ENCODE data around the gene GAS7.
A peak's percentile ranks its signal among the peaks of the same experiment; 100 is the strongest.
"Not testable (repeated sequence)": the region's sequence is repeated elsewhere in the genome, so short reads cannot be mapped to it uniquely, and the experiment has no call there.

GAS7 gene

DNA sequence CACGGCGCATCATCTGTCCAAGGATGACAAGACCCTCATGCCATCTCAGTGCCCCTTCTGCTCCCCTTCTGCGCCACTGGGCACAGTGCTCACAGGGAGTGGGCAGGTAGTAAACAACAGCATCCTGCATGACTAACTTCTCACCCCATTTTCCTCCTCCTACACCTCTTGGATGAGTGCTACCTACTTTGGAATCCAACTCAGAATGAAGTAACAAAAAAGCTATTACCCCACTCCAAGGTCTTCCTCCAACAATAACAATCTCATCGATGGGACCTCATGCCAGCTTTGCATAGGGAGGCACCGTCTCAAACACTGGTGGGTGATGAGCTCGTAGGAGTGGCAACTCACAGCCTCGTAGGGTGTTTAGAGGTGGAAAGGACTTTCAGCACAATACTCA is 194.7 kb downstream of the GAS7 start:
- TF ChIP-seq, protein P1, sequence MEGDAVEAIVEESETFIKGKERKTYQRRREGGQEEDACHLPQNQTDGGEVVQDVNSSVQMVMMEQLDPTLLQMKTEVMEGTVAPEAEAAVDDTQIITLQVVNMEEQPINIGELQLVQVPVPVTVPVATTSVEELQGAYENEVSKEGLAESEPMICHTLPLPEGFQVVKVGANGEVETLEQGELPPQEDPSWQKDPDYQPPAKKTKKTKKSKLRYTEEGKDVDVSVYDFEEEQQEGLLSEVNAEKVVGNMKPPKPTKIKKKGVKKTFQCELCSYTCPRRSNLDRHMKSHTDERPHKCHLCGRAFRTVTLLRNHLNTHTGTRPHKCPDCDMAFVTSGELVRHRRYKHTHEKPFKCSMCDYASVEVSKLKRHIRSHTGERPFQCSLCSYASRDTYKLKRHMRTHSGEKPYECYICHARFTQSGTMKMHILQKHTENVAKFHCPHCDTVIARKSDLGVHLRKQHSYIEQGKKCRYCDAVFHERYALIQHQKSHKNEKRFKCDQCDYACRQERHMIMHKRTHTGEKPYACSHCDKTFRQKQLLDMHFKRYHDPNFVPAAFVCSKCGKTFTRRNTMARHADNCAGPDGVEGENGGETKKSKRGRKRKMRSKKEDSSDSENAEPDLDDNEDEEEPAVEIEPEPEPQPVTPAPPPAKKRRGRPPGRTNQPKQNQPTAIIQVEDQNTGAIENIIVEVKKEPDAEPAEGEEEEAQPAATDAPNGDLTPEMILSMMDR (IDR thresholded peaks at IDR 0.05; ENCODE audit: extremely low read depth, missing control alignments): no peak
- no peak for DNase-seq (ENCODE audit: low spot score)

DNA sequence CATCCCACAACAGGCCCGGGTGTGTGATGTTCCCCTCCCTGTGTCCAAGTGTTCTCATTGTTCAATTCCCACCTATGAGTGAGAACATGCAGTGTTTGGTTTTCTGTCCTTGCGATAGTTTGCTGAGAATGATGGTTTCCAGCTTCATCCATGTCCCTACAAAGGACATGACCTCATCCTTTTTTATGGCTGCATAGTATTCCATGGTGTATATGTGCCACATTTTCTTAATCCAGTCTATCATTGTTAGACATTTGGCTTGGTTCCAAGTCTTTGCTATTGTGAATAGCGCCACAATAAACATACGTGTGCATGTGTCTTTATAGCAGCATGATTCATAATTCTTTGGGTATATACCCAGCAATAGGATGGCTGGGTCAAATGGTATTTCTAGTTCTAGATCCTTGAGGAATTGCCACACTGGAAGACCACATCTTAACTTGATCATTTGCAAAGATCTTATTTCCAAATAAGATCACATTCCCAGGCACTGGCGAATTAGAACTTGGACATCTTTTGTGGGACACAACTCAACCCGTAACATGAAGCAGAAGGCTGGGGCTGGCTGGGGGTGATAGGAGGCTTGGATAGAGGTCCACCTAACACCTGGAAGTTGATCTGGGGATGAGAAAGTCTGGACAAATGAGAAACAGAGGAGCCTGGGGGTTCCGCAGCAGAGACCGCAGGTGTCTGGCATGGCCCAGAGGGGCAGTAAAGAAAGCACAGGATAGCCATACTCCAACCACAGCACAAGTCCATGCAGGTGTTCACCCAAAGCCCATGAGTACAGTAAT is 195.6 kb downstream of the GAS7 start:
- DNase-seq (ENCODE audit: low spot score): not testable (repeated sequence)

DNA sequence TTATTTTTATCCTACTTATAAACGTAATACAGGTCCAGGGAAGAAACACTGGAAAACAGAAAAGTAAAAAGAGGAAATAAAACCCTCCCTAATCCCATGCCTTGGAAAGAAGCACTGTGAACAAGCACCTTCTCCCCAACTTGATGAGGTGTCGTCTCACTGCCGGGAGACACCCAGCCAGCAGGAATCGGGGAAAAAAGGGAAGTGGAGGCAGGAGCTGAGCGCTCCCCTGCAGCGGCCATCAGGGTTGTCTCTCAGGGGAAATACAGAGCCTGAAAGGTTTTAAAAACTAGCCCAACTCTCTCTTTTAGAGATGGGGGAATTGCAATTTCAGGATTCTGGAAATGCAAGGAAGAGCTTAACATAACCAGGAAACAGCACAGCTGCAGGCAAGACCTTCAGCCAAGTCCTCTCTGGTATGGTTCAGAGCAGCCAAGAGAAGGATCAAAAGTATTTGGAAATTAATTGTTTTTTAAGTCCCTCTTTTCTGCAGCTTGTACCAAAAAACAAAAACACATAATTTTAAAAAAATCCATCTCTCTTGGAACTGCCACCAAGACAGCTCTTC is 197.0 kb downstream of the GAS7 start:
- TF ChIP-seq, protein P1 (IDR thresholded peaks at IDR 0.05; ENCODE audit: extremely low read depth, missing control alignments): no peak
- DNase-seq (ENCODE audit: low spot score): no peak

DNA sequence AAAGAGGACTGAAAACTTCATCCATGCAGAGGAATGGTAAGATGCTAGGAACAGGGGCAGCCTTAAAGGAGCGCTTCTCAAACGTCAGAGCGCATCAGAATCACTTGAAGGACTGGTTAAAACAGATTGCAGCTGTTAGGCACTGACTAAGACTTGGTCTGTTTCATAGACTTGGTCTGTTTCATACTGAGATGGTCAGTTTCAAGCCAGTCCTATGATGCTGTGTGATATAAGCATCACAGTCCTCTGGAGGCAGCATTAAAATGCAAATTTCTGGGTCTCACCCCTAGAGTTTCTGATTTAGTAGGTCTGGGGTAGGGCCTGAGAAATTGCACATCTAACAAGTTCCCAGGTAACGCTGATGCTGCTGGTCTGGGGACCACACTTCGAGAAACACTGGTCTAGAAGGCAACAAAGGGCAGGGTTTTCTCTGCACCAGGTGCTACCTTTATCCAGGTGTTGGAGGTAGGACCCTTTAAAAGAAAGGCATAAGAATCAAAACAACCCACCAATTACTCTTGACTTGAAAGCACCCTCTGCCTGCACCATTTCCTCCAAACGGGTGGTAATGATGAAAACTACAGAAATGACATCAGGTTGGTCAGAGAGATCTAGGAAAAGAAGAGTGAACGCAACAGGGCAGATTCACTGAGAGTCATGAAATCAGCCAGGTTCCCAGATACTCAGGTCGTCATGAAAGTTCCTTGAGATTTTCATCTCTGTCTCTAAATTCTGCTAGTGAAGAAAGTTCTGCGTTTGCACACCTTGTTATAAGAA is 198.3 kb downstream of the GAS7 start:
- TF ChIP-seq, protein P1 (IDR thresholded peaks at IDR 0.05; ENCODE audit: extremely low read depth, missing control alignments): no peak
- peak; percentile 23 for DNase-seq (ENCODE audit: low spot score)

DNA sequence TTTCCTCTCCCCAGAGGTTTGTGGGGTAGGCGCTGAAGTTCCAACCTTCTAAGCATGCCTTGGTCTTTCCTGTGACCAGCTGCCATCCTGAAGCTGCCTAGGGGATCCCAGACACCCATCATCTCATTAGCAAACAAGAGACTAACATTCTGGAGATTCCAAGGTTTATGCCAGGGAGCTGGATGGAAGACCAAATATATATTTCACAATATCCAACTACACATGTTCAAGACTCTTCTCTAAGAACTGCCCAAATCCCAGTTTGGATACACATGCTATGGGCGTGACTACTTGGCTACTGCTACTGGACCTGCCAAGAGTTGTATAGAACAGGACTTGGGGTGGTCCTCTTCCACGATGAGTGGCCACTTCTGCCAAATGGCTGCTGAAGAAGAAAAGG is 200.3 kb downstream of the GAS7 start:
- TF ChIP-seq, protein P1 (IDR thresholded peaks at IDR 0.05; ENCODE audit: extremely low read depth, missing control alignments): no peak
- no peak for DNase-seq (ENCODE audit: low spot score)

DNA sequence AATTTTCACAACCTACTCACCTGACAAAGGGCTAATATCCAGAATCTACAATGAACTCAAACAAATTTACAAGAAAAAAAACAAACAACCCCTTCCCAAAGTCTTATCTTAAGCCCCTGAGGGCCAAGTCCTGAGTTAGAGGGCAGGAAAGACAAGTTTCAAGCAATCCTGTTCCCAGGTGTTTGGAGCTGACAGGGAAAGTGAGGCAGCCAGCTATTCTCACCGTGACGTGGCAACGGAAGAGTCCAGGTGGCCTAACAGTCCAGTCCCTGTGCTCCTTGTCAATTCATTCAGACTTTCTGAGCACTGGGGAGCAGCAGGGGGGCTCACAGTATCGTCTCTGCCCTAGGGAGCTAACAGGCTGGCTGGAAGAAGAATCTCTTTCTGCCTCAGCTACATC is 203.6 kb downstream of the GAS7 start:
- TF ChIP-seq, protein P1 (IDR thresholded peaks at IDR 0.05; ENCODE audit: extremely low read depth, missing control alignments): no peak

DNA sequence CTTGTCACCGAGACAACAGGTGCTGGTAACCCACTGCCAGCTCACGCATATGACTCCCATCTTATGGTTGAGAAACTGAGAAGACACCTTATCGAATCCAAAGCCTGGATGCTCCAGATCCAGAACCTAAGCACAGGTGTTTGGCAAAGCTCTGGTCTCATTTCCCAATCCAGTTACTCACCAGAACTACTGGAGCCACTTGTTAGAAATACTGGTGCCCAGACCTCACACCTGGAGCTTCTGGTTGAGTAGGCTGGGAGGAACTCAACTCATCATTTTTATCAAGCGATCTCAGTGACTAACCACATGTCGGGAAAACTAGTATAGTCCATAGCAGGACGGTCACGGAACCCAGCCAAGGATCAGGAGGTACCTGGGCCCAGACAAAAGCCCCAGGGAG is 206.6 kb downstream of the GAS7 start:
- TF ChIP-seq, protein P1 (IDR thresholded peaks at IDR 0.05; ENCODE audit: extremely low read depth, missing control alignments): no peak
- DNase-seq (ENCODE audit: low spot score): no peak

More for the DNA sequence above, 203.6 kb downstream of the GAS7 start:
- no peak for DNase-seq (ENCODE audit: low spot score)

All from GM20000 (cell line).